HG03103 (cell line): ENCODE results near the gene PRTFDC1.

Experiments used
- ATAC-seq: cut with Tn5 transposase; IDR thresholded peaks from one replicate; pipeline ENCODE4 v1.9.1; 2021; ENCODE audit warnings: low read depth; ENCODE audit not compliant: unreplicated experiment

The PRTFDC1 gene

DNA sequence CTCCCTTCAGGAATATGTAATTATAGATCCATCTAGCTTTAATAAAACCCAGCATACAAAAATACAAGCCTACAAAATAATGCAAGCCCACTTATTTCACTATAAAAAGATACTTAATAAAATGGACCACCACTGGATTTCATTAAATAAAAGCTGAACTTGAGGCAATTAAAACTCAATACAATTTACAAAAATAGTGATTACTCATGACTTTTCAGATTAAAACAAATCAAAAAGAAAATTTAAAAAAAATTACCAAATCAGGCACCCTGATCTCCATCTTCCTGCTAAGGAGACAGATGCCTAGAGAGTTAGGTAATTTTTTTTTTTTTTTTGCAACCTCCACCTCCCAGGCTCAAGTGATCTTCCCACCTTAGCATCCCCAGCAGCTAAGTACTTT, 41.8 kb downstream of the PRTFDC1 start:
- no peak for ATAC-seq

GRCh38 chr10:24908793-24909423, 43.5 kb downstream of the PRTFDC1 start:
- ATAC-seq = no peak

DNA sequence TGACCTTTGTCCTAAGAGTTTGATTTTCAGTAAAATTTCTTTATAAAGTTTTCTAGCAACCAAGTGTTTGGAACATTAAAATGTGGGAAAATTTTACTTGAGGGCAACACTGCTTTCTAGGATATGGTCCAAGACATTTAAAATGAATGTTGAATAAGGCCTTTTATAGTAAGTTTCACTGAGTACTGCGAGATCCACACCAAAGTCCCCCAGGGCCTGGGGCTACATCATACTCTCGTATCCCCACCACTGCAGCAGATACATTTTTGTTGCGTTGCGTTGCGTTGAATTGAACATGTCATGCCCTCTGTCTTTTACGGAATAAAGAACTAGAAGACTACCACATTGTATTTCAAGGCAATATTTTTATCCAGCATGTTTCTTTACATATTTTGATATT, 44.5 kb downstream of the PRTFDC1 start:
- ATAC-seq = no peak

DNA sequence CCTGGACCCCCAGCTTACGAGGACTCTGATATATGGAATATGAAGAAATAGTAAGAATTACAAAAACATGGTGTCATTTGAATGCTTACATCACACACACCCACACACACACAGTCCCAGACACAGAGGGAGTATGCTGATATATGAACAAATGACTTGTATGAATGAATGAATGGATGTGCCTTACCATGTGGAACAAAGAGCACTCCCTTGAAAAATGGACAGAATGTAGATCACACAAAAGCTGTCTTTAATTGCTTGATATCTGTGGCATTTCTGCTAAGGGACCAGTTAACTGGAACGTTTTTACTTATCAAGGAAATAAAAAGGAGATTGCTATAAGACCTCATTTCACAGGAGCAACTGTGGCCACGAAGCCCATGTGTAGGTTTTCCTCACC, 46.0 kb downstream of the PRTFDC1 start:
- no peak for ATAC-seq

GRCh38 chr10:24904824-24905223, 47.6 kb downstream of the PRTFDC1 start:
- no peak for ATAC-seq

- no peak for ATAC-seq
Measured at GRCh38 chr10:24902400-24902728, 50.0 kb downstream of the PRTFDC1 start.

- ATAC-seq = no peak
Measured at GRCh38 chr10:24901686-24902399, 50.6 kb downstream of the PRTFDC1 start.

GRCh38 chr10:24900888-24901685, 51.3 kb downstream of the PRTFDC1 start:
- peak; percentile 75 for ATAC-seq

DNA sequence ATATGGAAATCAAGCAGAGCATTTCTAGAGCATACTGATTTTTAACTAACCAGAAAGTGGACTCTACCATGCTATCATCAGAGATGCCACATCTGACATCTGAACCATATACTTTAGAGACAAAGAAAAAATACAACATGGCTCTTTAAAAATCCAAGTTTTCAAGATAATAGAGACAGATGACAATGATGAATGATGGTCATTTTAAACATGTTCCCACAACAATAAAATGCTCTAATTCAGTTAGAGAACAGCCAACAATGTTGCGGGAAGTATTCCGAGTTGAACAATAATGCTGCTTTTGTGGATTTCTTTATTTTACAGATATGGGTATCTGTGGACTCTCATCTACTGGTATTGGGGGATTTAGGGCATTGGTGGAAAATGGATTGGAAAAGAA, 52.8 kb downstream of the PRTFDC1 start:
- ATAC-seq = no peak

DNA sequence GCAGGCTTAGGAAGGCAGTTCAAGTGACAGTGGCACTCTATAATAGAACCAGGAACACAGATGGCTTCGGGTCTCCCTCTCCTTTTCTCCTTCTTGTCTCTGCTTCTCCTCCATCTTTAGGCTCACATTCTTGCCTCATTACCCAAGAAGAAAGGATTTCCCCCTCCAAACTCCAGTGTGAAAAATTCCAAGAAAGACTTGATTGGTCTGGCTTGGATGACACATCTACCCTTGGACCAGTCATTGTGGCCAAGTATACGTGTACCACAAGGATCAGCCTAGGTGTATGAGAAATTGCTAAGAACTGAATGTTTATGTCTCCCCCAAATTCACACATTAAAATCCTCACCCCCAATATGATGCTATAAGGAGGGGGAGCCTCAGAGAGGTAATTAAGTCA, 53.9 kb downstream of the PRTFDC1 start:
- no peak for ATAC-seq

GRCh38 chr10:24897326-24897926, 55.0 kb downstream of the PRTFDC1 start:
- ATAC-seq = no peak

DNA sequence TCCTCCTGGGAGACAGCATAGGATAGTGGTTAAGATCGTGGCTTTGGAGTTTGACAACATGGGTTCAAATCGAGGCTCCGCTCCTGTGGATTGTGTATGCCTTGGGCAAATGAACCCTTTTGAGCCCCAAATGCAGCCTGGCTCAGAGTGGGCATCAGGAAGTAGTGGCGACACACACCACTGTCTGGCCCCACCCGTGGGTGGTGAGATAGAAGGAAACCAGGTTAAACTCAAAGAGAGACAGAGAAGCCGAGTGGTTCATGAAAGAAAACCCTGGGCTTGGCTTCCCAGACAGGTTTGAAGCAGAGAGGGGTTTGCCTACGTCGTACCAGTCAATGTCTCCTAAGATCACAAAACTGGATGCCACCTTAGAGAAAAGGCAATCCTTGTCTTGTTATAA, 57.7 kb downstream of the PRTFDC1 start:
- no peak for ATAC-seq

DNA sequence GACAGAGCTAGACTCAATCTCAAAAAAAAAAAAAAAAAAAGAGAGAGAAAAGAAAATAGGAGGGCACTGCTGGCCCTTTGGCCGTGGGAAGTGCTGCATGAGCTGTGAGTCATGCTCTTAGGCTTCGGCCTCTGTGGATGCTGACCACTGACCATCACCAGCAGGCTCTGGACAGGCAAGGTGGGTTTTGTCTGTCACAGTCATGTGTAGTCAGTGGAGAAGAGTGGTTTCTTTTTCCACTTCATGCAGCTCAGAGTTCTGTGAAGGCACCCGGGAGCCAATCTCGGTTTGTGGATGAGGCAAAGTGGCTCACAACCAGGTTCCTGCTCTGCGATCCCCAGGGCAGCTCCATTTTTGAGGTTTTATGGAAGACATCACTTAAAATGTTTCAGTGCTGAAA, 58.1 kb downstream of the PRTFDC1 start:
- ATAC-seq = no peak

- no peak for ATAC-seq
Measured at GRCh38 chr10:24893127-24893526, 59.3 kb downstream of the PRTFDC1 start.

DNA sequence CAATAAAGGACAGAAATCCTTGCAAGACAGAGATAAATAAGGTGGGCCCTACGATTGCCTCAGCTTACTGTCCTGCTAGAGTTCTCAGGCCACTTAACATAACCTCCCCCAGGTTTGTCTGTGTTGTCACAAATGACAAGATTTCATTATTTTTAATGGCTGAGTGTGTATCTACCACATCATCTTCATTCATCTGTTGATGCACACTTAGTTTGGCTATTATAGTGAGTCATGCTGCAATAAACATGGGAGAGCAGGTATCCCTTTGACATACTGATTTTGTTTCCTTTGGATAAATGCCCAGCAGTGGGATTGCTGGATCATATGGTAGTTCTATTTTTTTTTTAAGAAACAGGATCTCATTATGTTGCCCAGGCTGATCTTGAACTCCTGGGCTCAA, 60.6 kb downstream of the PRTFDC1 start:
- no peak for ATAC-seq

DNA sequence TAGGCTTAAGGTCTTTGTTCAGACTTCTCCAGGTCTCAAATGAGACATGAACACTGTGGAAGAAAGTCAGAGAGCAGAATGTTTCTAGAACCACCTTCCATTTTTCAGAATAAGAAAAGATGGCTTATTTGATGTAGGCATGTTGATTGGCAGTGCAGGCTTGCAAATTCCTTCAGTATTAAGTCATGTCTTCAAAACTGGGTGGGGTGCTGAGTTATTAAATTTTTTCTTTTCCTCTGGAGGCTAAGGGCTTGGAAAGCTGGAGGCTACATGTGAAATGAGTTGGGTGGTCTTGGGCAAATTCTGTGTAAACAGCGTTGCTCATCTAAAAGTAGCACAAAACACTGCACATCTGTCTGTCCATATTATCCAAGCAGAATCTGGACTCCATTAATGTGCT, 62.8 kb downstream of the PRTFDC1 start:
- ATAC-seq = no peak

DNA sequence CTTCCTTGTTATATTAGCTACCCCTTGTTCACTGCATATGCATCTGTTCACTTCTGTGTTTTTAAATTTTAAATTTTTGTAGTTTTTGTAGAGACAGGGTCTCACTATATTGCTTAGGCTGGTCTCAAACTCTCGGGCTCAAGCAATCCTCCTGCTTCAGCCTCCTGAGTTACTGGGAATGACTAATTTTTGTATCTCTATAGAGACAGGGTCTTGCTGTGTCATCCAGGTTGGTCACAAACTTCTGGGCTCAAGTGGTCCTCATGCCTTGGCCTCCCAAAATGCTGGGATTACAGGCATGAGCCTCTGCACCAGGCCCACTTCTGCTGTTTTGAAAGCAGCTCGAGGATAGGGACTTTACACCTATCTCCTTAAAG, 64.6 kb downstream of the PRTFDC1 start:
- ATAC-seq = peak; percentile 20

GRCh38 chr10:24886290-24886680, 66.1 kb downstream of the PRTFDC1 start:
- no peak for ATAC-seq

DNA sequence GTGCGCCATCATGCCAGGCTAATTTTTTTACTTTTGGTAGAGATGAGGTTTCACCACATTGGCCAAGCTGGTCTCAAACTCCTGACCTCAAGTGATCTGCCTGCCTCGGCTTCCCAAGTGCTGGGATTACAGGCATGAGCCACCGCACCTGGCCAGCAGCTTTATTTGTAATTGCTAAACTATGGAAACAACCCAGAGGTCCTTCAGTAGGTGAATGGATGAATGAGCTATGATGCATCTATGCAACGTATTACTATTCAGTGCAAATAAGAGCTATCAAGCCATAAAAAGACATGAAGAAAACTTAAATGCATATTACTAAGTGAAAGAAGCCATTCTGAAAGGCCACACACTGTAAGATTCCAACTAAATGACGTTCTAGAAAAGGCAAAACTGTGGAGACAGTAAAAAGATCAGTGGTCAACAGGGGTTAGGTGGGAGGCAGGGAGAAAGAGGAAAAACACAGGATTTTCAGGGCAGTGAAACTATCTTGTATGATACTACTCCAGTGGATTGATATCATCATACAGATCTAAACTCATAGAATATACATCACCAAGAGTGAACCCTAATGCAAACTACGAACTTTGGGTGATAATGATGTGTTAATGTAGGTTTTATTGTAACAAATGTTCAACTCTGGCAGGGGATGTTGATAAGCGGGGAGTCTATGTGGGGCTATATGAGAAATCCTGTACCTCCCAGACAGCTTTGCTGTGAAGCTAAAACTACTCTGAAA, 66.7 kb downstream of the PRTFDC1 start:
- no peak for ATAC-seq

DNA sequence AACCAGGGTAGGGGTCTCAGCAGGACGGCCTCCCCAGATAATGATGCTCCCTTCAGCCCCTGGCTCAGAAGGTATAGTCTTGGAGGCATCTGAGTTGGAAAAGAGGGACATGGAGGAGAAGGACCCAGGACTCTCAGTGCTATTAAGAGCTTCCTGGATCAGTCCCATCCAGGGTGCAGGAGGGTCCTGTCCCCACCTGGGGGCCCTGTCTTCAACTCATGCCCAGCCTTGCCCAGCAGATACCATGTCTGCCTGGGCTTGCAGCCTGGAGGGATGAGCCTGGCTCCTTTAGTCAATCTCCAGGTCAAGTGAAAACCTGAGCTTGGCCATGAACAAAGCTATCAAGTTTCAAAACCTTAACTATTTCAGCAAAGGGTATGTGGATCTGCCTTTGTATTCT, 67.6 kb downstream of the PRTFDC1 start:
- no peak for ATAC-seq

- ATAC-seq = no peak
Measured at GRCh38 chr10:24884316-24884715, 68.1 kb downstream of the PRTFDC1 start.
